ENCODE measurements around the gene MOGAT2.

The MOGAT2 gene

DNA sequence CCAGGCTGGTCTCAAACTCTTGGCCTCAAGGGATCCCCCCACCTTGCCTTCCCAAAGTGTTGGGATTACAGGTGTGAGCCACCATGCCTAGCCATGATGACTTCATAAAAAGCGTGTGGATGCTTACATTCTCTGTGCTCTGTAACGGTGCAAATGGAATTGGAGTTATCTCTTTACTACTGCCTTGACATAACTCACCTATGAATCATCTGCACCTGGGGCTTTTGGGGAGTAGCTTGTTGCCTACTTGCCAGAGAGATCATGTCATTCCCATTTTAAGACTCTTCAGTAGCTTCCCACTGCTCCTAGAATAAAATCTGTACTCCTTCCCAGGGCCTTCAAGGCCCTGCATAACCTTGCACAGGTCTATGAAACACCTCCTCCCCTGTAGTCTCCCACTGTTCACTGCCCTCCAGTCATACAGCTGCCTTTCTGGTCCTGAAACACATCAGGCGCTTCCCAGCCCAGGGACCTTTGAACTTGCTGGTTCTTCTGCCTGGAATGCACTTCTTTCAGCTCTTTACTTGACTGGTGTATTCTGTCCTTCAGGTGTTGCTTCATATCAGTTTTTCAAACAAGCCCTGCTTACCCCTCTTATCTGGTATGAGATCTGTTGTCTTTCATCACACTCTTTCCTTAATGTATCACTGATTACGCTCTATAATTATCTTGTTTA is 19.6 kb upstream of the MOGAT2 start:
- no peak overlapping the region for H3K9ac ChIP-seq (ENCODE audit: low read depth, low read length)

DNA sequence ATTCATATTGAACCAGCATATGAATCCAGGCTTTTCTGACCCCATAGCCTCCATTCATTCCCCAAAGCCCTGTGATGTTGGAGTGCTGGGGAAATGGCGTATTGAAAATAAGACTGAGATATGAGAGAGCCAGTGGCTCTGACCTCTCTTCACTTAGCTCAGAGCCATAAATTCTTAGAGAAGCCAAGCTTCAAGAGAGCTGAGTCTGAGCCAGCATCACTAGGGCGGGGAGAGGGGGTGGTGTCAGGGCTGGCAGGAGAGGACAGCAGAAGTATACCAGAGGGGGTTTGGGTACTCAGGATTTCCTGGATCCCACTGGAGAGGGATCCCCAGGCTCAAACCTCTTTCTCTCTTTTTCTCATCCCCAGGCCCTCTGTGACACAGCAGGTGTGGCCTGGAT is 16.7 kb upstream of the MOGAT2 start:
- H3K4me1 ChIP-seq (ENCODE audit: insufficient read depth, low read length): no peaks in the 10 kb centered on the region
- H3K4me3 ChIP-seq (ENCODE audit: low read length): no peak overlapping the region
- H3K27ac ChIP-seq (ENCODE audit: low read length): no peak overlapping the region
- no peaks in the 10 kb centered on the region for H3K9me3 ChIP-seq (ENCODE audit: insufficient read depth, low read depth, low read length)
- no peak overlapping the region for H3K9ac ChIP-seq (ENCODE audit: low read depth, low read length)
- no peaks in the 10 kb centered on the region for H3K36me3 ChIP-seq (ENCODE audit: insufficient read depth, low read depth, low read length)
- H3K27me3 ChIP-seq (ENCODE audit: insufficient read depth, low read length): peaks cover 5% of the 10 kb centered on the region

More for the DNA sequence above, 19.6 kb upstream of the MOGAT2 start:
- Histone ChIP-seq H3K9me3 (ENCODE audit: insufficient read depth, low read depth, low read length) (no peaks in the 10 kb centered on the region), H3K4me1 (ENCODE audit: insufficient read depth, low read length) (no peaks in the 10 kb centered on the region), H3K36me3 (ENCODE audit: insufficient read depth, low read depth, low read length) (no peaks in the 10 kb centered on the region), H3K4me3 (ENCODE audit: low read length) (no peak overlapping the region), H3K27ac (ENCODE audit: low read length) (no peak overlapping the region), H3K27me3 (ENCODE audit: insufficient read depth, low read length) (no peaks in the 10 kb centered on the region)

DNA sequence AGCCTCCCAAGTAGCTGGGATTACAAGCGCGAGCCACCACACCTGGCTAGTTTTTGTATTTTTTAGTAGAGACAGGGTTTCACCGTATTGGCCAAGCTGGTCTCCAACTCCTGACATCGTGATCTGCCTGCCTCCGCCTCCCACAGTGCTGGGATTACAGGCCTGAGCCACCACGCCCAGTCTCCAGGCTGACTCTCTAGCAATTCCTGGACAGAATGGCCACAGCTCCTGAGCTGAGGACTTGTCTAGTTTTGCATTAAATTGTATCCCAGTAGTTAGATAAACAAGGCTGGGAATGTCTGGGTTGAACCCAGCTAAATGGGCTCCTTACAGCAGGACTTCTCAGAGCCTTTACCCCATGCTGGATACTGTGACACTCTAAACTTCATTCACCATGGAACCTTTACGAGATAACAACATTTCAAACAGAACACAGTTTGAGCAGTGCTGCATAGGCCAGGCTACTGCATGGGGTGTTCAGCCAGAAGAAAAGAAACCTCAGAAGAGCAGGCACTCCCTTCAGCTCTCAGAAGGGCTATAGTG is 13.9 kb upstream of the MOGAT2 start:
- Histone ChIP-seq H3K36me3 (ENCODE audit: insufficient read depth, low read depth, low read length) (no peaks in the 10 kb centered on the region), H3K4me3 (ENCODE audit: low read length) (no peak overlapping the region), H3K9me3 (ENCODE audit: insufficient read depth, low read depth, low read length) (peaks cover 4% of the 10 kb centered on the region; the same call in 1 of the 2 replicates), H3K27me3 (ENCODE audit: insufficient read depth, low read length) (peaks cover 14% of the 10 kb centered on the region), H3K27ac (ENCODE audit: low read length) (no peak overlapping the region), H3K4me1 (ENCODE audit: insufficient read depth, low read length) (no peaks in the 10 kb centered on the region), H3K9ac (ENCODE audit: low read depth, low read length) (no peak overlapping the region)

DNA sequence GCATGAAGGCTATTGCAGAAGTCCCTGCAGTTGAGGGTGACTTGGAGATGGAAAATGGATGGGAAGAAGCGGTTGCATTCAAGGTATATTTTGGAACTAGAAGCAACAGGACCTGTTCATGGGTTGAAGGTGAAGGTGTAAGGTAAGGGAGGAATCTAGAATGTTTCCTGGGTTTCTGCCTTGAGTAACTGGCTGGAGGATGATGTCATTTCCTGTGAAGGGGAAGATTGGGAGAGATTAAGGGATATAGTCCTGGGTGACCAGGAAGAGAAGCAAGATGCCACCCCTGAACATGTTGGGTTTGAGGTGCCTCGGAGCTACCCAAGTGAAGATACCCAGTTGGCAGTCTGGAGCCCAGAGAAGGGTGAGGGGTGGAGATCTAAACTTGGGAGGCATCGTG is 12.1 kb upstream of the MOGAT2 start:
- peaks cover 14% of the 10 kb centered on the region for H3K27me3 ChIP-seq (ENCODE audit: insufficient read depth, low read length)
- H3K36me3 ChIP-seq (ENCODE audit: insufficient read depth, low read depth, low read length): no peaks in the 10 kb centered on the region
- no peak overlapping the region for H3K9ac ChIP-seq (ENCODE audit: low read depth, low read length)
- H3K9me3 ChIP-seq (ENCODE audit: insufficient read depth, low read depth, low read length): peaks cover 4% of the 10 kb centered on the region; the same call in 1 of the 2 replicates
- H3K4me3 ChIP-seq (ENCODE audit: low read length): no peak overlapping the region
- H3K27ac ChIP-seq (ENCODE audit: low read length): no peak overlapping the region
- H3K4me1 ChIP-seq (ENCODE audit: insufficient read depth, low read length): no peaks in the 10 kb centered on the region

DNA sequence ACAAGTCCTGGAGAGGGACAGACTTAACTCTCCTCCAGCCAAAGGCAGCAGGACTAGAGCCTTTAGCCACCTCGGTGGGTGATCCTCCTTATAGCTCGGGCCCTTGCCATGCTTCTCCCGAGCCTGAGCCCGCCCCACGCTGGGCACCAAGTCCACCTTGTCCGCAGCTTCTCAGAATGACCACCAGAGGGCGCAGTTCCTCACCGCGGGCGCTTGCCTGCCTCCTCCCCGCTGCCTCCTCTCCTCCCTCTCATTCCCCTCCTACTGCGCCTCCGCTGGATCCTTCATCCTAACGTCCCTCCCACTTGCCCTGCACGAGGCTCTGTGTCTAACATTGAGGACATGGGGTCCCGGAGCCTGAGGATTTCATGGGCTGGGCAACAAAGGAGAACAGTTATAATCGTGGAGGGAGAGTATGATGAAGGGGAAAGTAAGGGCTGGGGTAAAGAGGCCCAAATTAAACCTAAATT is 11.3 kb upstream of the MOGAT2 start:
- Histone ChIP-seq H3K27ac (ENCODE audit: low read length) (no peak overlapping the region), H3K4me3 (ENCODE audit: low read length) (no peak overlapping the region), H3K4me1 (ENCODE audit: insufficient read depth, low read length) (no peaks in the 10 kb centered on the region), H3K27me3 (ENCODE audit: insufficient read depth, low read length) (peaks cover 14% of the 10 kb centered on the region), H3K9ac (ENCODE audit: low read depth, low read length) (no peak overlapping the region), H3K36me3 (ENCODE audit: insufficient read depth, low read depth, low read length) (no peaks in the 10 kb centered on the region), H3K9me3 (ENCODE audit: insufficient read depth, low read depth, low read length) (peaks cover 4% of the 10 kb centered on the region; the same call in 1 of the 2 replicates)

DNA sequence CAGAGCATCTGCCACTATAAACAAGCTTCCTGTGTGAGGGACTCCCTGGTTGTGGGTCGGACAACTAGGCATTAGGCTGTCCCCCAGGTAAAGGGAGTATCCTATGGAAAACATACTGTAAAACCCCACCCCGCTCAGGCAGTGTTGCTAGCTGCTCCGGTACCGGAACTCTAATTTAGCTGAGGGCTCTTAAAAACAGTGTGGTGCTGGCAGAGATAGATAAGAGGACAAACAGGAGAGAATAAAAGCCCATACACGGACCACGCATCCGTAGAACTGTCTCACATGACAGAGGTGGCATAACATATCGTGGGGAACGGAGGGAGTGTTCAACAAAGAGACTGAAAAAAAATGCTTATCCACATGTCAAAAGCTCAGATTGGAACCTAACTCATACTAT is 3.4 kb upstream of the MOGAT2 start:
- Histone ChIP-seq H3K4me3 (ENCODE audit: low read length) (no peak overlapping the region), H3K27ac (ENCODE audit: low read length) (no peak overlapping the region), H3K36me3 (ENCODE audit: insufficient read depth, low read depth, low read length) (no peaks in the 10 kb centered on the region), H3K4me1 (ENCODE audit: insufficient read depth, low read length) (no peaks in the 10 kb centered on the region), H3K27me3 (ENCODE audit: insufficient read depth, low read length) (peaks cover 52% of the 10 kb centered on the region), H3K9ac (ENCODE audit: low read depth, low read length) (no peak overlapping the region), H3K9me3 (ENCODE audit: insufficient read depth, low read depth, low read length) (no peaks in the 10 kb centered on the region)

DNA sequence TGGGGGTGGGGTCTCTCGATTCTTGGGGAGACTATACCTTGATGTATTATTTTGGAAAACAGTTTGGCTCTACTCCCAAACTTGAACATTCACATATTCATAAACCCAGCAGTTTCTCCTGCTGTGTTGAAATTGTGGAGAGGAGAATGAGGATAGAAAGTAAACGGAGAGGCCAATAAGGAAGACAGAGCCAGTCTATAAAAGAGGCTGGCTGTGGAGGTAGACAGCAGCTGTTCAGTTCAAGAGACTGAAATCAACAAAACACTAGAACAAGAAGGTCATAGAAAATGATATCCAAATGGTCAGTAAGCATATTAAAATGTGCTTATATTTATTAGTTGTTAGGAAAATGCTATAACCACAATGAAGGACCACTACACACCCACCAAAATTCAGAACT is 1.9 kb upstream of the MOGAT2 start:
- H3K27ac ChIP-seq (ENCODE audit: low read length): no peak overlapping the region
- H3K4me3 ChIP-seq (ENCODE audit: low read length): no peak overlapping the region
- no peaks in the 10 kb centered on the region for H3K4me1 ChIP-seq (ENCODE audit: insufficient read depth, low read length)
- no peaks in the 10 kb centered on the region for H3K36me3 ChIP-seq (ENCODE audit: insufficient read depth, low read depth, low read length)
- no peak overlapping the region for H3K9ac ChIP-seq (ENCODE audit: low read depth, low read length)
- no peaks in the 10 kb centered on the region for H3K9me3 ChIP-seq (ENCODE audit: insufficient read depth, low read depth, low read length)
- H3K27me3 ChIP-seq (ENCODE audit: insufficient read depth, low read length): peaks cover 64% of the 10 kb centered on the region

DNA sequence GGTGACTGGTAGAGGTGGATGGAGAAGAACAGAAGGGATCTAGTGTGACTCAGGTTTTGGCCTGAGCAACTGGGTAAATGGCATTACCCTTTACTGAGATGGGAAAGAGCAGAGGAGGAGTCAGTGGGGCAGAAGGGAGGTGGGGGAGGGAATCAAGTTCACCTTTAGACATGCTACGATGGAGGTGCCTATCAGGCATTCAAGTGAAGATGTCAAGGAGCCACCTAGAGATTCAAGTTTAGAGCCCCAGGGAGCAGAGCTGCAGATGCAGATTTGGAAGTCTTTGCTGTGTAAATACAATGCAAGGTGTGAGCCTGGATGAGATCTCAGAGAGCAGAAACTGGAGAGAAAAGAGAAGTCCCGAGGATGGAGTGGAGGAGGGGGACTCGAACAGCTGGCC is 979 bp upstream of the MOGAT2 start:
- H3K4me1 ChIP-seq (ENCODE audit: insufficient read depth, low read length): no peaks in the 10 kb centered on the region
- H3K27ac ChIP-seq (ENCODE audit: low read length): no peak overlapping the region
- H3K9me3 ChIP-seq (ENCODE audit: insufficient read depth, low read depth, low read length): no peaks in the 10 kb centered on the region
- H3K9ac ChIP-seq (ENCODE audit: low read depth, low read length): no peak overlapping the region
- H3K4me3 ChIP-seq (ENCODE audit: low read length): no peak overlapping the region
- peaks cover 67% of the 10 kb centered on the region for H3K27me3 ChIP-seq (ENCODE audit: insufficient read depth, low read length)
- no peaks in the 10 kb centered on the region for H3K36me3 ChIP-seq (ENCODE audit: insufficient read depth, low read depth, low read length)

DNA sequence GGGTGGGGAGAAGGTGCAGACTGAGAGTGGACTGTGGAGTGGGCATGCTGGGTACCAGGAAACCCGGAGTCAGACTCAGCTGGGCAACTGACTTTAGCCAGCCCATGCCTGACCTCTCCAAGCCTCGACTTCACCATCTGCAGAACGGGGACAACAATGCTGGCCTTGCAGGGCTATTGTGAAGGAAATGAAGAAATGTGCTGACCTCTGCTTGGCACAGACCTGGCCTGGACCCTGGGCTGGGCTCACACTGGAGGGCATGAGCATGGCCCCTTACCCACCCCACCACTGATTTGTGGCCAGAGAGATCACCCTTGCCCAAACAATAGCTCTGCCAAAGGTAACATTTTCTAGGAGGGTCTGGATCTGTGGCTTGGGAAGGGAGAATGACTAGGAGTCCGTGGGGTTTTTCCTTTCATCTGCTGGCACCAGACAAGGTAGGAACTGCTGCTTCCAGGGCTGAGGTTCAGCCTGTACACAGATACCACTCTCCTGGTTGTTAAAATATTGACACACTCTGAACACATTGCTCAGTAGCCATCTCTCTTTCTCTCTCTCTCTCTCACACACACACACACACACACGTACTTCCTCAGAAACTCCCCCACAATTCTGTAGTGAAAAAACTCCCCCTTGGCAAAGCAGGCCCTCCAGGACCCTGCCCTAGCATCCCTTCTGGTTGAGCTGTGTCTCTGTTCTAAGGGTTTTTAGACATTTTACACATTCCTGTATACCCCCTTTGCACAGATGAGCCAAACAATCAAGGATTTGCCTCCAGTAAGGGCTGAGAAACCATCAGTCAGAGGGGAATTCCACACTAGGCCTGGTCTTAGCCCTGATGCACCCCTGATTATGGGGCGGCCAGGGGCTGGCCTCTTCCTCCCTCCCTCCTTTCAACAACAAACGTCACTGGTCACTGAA is 1.0 kb downstream of the MOGAT2 start:
- peaks cover 52% of the 10 kb centered on the region for H3K27me3 ChIP-seq (ENCODE audit: insufficient read depth, low read length)
- no peaks in the 10 kb centered on the region for H3K4me1 ChIP-seq (ENCODE audit: insufficient read depth, low read length)
- no peak overlapping the region for H3K27ac ChIP-seq (ENCODE audit: low read length)

DNA sequence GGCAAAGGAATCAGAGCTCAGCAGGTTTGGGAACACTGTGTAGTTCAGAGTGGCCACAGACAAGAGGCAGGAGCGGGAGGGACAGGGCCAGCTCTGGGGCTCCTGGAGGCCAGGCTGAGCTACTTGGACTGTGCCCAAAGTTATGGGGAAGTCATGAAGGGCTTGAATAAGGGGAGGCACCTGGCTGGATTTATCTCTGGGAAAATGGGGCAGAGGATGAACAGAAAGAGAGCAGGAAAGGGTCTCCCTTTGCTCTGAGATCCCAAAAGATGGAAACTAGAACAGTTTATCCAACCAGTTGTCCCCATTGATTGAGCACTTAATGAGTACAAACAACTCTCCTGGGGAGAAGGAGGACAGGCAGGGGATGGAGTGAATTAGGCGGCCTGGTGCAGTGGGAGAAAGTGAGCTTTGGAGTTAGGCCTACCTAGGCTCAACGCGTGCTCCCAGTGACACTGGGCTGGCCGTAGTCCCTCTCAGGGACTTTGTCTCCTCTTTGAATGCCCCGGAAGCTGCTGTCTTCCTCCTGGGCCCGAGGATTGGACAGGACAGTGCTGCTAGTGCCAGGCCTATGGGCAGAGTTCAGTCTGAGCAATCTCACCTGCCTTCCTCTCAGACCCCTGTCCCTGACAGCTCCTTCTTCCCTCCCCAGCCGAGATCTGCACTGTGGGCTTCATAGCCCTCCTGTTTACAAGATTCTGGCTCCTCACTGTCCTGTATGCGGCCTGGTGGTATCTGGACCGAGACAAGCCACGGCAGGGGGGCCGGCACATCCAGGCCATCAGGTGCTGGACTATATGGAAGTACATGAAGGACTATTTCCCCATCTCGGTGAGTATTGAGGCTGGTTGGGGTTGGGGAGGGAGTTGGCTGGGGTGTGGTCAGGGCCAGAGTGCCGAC is 2.0 kb downstream of the MOGAT2 start:
- H3K9me3 ChIP-seq (ENCODE audit: insufficient read depth, low read depth, low read length): no peaks in the 10 kb centered on the region
- H3K27ac ChIP-seq (ENCODE audit: low read length): no peak overlapping the region
- H3K9ac ChIP-seq (ENCODE audit: low read depth, low read length): no peak overlapping the region
- no peak overlapping the region for H3K4me3 ChIP-seq (ENCODE audit: low read length)
- peaks cover 47% of the 10 kb centered on the region for H3K27me3 ChIP-seq (ENCODE audit: insufficient read depth, low read length)
- no peaks in the 10 kb centered on the region for H3K36me3 ChIP-seq (ENCODE audit: insufficient read depth, low read depth, low read length)
- no peaks in the 10 kb centered on the region for H3K4me1 ChIP-seq (ENCODE audit: insufficient read depth, low read length)

More for the DNA sequence above, 1.0 kb downstream of the MOGAT2 start:
- Histone ChIP-seq H3K4me3 (ENCODE audit: low read length) (no peak overlapping the region), H3K36me3 (ENCODE audit: insufficient read depth, low read depth, low read length) (no peaks in the 10 kb centered on the region), H3K9me3 (ENCODE audit: insufficient read depth, low read depth, low read length) (no peaks in the 10 kb centered on the region), H3K9ac (ENCODE audit: low read depth, low read length) (no peak overlapping the region)

DNA sequence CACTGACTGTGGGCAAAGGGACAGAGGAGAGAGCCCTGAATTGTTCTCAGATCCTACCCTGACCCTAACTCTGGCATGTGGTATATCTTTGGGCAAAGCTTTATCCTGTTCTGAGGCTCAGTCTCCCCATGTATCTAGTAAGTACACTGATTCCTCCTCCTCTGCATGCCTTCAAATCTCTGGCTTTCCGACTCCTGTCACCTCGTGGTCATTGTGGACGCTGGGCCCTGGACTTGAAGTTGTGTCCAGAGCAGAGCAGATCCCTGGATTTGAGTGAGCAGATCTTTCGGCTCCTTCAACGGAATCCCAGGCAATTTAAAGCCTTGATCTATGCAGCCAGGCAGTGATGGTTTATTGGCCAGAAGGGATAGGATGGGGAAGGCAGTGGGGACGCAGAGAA is 3.0 kb downstream of the MOGAT2 start:
- Histone ChIP-seq H3K36me3 (ENCODE audit: insufficient read depth, low read depth, low read length) (no peaks in the 10 kb centered on the region), H3K4me1 (ENCODE audit: insufficient read depth, low read length) (no peaks in the 10 kb centered on the region), H3K4me3 (ENCODE audit: low read length) (no peak overlapping the region), H3K9me3 (ENCODE audit: insufficient read depth, low read depth, low read length) (no peaks in the 10 kb centered on the region), H3K27me3 (ENCODE audit: insufficient read depth, low read length) (peaks cover 45% of the 10 kb centered on the region), H3K27ac (ENCODE audit: low read length) (no peak overlapping the region), H3K9ac (ENCODE audit: low read depth, low read length) (no peak overlapping the region)
